Prostate gland (tissue), 2 donors: ENCODE measurements around the gene ALPG.

ENCODE experiments used
- POLR2A ChIP-seq: fragments of 450-650 bp; IDR thresholded peaks from one replicate; pipeline ENCODE4 v1.6.1; 2016; ENCODE audit warnings: antibody characterized with exemption, mild to moderate bottlenecking
- TF ChIP-seq, protein P1 (sequence below), 4 experiments: fragments of 200-600 bp in 2 of 4; fragments of 450-650 bp in 2 of 4; sonication (generic) in 2 of 4; IDR thresholded peaks; 1 replicate in 3 of 4; 2 replicates in 1 of 4; pipeline ENCODE4 v1.5.1; 2016 to 2019; ENCODE audit warnings: antibody characterized with exemption in 4 of 4, mild to moderate bottlenecking in 2 of 4, moderate library complexity in 2 of 4

DNA sequence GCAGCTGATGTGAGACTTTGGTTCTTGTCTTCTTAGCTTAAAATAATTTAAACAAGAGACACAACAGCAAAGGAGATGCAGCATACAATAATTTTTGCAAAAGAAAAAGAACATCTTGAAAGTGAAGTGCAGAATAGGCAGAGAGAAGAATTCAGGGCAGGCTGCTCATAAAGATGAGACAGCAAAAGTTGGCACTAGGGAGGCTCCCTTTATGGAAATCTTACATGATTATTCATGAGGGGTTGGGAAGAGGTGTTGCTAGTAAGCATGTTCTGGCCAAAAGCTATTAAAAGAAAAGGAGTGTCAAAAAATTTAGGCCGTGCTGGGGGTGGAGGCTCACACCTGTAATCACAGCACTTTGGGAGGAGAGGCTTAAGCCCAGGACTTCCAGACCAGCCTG lies 32.3 kb upstream of the ALPG start:
- TF ChIP-seq, protein P1, sequence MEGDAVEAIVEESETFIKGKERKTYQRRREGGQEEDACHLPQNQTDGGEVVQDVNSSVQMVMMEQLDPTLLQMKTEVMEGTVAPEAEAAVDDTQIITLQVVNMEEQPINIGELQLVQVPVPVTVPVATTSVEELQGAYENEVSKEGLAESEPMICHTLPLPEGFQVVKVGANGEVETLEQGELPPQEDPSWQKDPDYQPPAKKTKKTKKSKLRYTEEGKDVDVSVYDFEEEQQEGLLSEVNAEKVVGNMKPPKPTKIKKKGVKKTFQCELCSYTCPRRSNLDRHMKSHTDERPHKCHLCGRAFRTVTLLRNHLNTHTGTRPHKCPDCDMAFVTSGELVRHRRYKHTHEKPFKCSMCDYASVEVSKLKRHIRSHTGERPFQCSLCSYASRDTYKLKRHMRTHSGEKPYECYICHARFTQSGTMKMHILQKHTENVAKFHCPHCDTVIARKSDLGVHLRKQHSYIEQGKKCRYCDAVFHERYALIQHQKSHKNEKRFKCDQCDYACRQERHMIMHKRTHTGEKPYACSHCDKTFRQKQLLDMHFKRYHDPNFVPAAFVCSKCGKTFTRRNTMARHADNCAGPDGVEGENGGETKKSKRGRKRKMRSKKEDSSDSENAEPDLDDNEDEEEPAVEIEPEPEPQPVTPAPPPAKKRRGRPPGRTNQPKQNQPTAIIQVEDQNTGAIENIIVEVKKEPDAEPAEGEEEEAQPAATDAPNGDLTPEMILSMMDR (IDR thresholded peaks at IDR 0.05) = no peak
- TF ChIP-seq POLR2A = no peak
